VCaP (cell line): Measurements from ENCODE around the gene BSN.
"Not testable (repeated sequence)": the region's sequence is repeated elsewhere in the genome, so short reads cannot be mapped to it uniquely, and the experiment has no call there.

Experiments
- H3K27ac ChIP-seq: fragments of 450-650 bp; 2 replicates; pipeline ENCODE4 v1.5.1; 2017
- TF ChIP-seq, protein P1 (sequence below): fragments of 450-650 bp; conservative IDR thresholded peaks from 2 replicates; pipeline ENCODE4 v1.5.1; 2017; ENCODE audit warnings: mild to moderate bottlenecking, moderate library complexity

BSN gene

DNA sequence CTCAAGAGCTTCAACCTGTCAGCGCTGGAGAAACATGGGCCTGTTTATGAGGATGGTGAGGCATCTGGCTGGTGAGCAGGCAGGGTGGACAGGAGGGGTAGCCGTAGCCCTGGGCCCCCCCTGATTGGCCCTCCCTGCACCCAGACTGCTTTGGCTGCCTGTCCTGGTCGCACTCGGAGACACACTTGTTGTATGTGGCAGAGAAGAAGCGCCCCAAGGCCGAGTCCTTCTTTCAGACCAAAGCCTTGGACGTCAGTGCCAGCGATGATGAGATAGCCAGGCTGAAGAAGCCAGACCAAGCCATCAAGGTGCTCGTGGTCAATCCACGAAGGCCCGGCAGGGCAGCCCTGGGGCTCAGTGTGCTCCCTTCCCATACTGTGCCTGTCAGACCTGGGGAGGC lies 121.6 kb downstream of the BSN start:
- TF ChIP-seq, protein P1, sequence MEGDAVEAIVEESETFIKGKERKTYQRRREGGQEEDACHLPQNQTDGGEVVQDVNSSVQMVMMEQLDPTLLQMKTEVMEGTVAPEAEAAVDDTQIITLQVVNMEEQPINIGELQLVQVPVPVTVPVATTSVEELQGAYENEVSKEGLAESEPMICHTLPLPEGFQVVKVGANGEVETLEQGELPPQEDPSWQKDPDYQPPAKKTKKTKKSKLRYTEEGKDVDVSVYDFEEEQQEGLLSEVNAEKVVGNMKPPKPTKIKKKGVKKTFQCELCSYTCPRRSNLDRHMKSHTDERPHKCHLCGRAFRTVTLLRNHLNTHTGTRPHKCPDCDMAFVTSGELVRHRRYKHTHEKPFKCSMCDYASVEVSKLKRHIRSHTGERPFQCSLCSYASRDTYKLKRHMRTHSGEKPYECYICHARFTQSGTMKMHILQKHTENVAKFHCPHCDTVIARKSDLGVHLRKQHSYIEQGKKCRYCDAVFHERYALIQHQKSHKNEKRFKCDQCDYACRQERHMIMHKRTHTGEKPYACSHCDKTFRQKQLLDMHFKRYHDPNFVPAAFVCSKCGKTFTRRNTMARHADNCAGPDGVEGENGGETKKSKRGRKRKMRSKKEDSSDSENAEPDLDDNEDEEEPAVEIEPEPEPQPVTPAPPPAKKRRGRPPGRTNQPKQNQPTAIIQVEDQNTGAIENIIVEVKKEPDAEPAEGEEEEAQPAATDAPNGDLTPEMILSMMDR = no peak
- peak overlapping the region; percentile 97; the same call in 1 of the 2 replicates for H3K27ac ChIP-seq

GRCh38 chr3:49680493-49681231 lies 126.4 kb downstream of the BSN start:
- H3K27ac ChIP-seq = no peak overlapping the region
- TF ChIP-seq, protein P1 = no peak

DNA sequence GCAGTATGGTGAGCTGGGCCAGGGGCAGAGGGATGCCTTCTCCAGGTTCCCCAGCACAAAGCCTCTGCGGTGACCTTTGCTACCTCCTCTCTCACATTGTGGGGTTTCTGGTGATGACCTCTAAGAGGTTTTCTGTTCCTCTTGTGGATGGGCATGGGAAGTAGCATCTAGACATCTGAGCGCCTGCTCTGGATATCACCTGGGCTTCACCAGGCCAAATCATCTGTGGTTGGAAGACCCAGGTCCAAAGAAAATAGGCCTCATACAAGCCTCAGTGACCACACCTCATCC lies 126.9 kb downstream of the BSN start:
- H3K27ac ChIP-seq = no peak overlapping the region
- TF ChIP-seq, protein P1 = no peak

GRCh38 chr3:49681543-49681942 lies 127.3 kb downstream of the BSN start:
- TF ChIP-seq, protein P1 = no peak
- no peak overlapping the region for H3K27ac ChIP-seq

GRCh38 chr3:49683162-49683561 lies 128.9 kb downstream of the BSN start:
- no peak overlapping the region for H3K27ac ChIP-seq
- TF ChIP-seq, protein P1 = no peak

- not testable (repeated sequence) for H3K27ac ChIP-seq
These were observed 130.2 kb downstream of the BSN start for GRCh38 chr3:49684453-49684852.

DNA sequence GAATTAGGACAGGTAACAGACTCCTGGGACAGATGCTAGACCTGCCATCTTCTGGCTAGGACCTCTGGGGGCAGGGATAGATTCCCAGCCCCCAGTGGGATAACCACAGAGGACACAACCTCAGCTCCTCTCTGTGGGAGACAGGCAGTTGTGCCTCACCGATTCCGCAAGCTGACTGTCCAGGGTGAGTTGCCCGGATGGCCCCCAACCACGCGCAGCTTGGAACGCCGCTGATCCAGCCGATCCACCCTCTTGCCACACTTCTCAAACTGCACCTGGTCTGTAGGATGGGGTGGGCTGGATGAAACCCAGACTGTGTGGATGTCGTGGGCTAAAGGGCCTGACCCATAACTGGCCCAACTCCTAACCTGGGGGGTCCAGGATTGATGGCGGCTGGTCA lies 130.8 kb downstream of the BSN start:
- H3K27ac ChIP-seq = not testable (repeated sequence)

DNA sequence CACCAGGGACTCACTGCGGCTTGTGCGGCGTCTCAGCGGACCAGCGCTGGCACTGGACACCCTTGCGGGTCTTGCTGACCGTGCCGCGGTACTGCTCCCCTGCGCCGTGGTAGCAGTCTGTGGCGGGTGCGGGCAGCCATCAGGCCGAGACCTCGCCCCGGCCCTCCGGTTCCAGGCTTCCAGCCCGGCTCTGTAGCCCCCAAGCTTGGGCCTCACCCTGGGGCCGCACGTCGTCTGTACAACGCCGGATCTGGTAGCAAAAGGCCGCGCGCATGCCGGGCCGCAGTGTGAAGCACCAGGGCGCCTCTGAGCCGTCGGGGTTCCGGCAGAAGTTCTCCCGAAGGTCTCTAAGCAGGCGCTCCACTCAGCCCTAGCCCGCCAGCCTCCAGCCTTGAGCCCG lies 131.6 kb downstream of the BSN start:
- H3K27ac ChIP-seq = not testable (repeated sequence)

DNA sequence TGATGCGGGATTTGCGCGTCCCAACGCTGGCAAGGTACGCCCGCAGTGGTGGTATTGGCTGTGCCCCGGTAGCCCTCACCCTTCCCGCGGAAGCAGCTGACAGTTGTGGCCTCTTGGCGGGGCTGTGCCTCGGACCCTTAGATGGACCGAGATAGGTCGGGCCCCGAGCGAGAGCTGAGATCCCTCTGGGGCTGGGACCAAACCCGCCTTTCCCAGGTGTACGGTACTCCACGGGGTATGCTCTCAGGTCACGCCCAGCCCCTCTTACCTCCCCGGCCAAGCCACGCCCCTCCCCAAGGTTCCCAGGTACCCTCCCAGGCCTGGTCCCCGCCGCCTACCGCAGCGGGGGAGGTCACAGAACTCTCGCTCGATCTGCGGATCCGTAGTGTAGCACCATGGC lies 132.1 kb downstream of the BSN start:
- not testable (repeated sequence) for H3K27ac ChIP-seq

DNA sequence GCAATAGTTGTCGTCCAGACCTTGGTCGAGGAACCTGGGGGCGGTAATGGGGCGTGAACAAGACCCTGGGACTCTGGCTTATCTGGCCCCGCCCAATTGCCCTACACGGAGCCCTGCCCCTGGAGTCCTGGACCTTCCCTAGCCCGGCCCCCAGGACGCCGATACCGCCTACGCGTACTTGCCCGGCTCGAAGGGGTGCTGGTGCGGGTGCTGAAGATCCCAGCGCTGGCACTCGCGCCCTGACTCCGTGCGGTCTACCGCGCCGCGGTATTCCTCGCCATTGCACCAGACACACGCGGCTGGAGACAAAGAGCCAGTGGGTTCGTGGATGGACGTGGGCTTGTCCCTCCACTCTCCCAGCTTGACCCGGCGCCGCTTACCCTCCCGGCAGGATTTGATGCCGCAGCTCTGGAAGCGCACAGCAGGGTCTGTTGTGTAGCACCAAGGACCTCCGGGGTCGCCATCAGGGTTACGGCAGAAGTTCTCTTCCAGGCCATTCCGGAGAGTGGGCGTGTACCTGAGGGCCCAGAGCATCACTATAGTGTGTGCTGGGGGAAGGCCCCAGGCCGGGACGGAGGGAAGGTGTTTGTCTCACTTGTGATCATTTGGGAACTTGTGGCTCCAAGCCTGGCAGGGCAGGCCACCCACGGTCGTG lies 132.6 kb downstream of the BSN start:
- not testable (repeated sequence) for H3K27ac ChIP-seq

GRCh38 chr3:49687424-49687795 lies 133.1 kb downstream of the BSN start:
- H3K27ac ChIP-seq = not testable (repeated sequence)

- H3K27ac ChIP-seq = peak overlapping the region; percentile 78
These were observed 134.2 kb downstream of the BSN start for GRCh38 chr3:49688338-49689045.
